A673 (cell line): Measurements from ENCODE around the gene BEND5. TPM values are rescaled to one million over a fixed set of nuclear protein-coding genes. Genes with fewer than 3 reads are reported as not detected.

Experiments used
- BruUV-seq: library from RNA; stranded (reverse); fragments of 400-500 nt; replicated peaks from 2 replicates; lab custom pipeline; 2021; lab: Mats Ljungman, UMichigan
- CTCF ChIA-PET: fragments of 300-600 bp; sonication (Branson Sonifier 250); formaldehyde crosslinking; loops from one replicate; lab custom pipeline; 2022; ENCODE audit warnings: antibody characterized with exemption; lab: Charles Lee
- POLR2A ChIA-PET: fragments of 300-600 bp; sonication (Branson Sonifier 250); formaldehyde crosslinking; loops from one replicate; lab custom pipeline; 2022; ENCODE audit warnings: antibody characterized with exemption; ENCODE audit not compliant: low non-redundant PET; lab: Charles Lee
- DNase-seq: peaks from one replicate; pipeline ENCODE4 v3.0.0-alpha.2; 2015; ENCODE audit warnings: low spot score
- H3K27ac ChIP-seq: fragments of 200-600 bp; sonication (generic); 2 replicates; pipeline ENCODE4 v1.5.1; 2016; ENCODE audit warnings: mixed run types, low read depth, mild to moderate bottlenecking, mixed read lengths, antibody characterized with exemption, low read length; ENCODE audit not compliant: poor library complexity, severe bottlenecking
- H3K27me3 ChIP-seq: fragments of 200-600 bp; sonication (generic); replicated peaks from 2 replicates; pipeline ENCODE4 v1.6.1; 2017; ENCODE audit warnings: mixed run types, low read depth, mild to moderate bottlenecking, mixed read lengths, antibody characterized with exemption, low read length; ENCODE audit not compliant: insufficient read depth, poor library complexity
- H3K36me3 ChIP-seq: fragments of 200-600 bp; sonication (generic); 2 replicates; pipeline ENCODE4 v1.6.1; 2016; ENCODE audit warnings: mixed run types, mild to moderate bottlenecking, mixed read lengths, antibody characterized with exemption, low read length; ENCODE audit not compliant: insufficient read depth, poor library complexity, severe bottlenecking
- H3K4me1 ChIP-seq: fragments of 200-600 bp; sonication (generic); 2 replicates; pipeline ENCODE4 v1.6.1; 2017; ENCODE audit warnings: mixed run types, mild to moderate bottlenecking, mixed read lengths, antibody characterized with exemption, low read length; ENCODE audit not compliant: insufficient read depth, poor library complexity, severe bottlenecking
- H3K4me3 ChIP-seq: fragments of 200-600 bp; sonication (generic); 2 replicates; pipeline ENCODE4 v1.5.1; 2016; ENCODE audit warnings: low read depth, mixed run types, mild to moderate bottlenecking, mixed read lengths, low read length; ENCODE audit not compliant: poor library complexity, severe bottlenecking
- H3K9me3 ChIP-seq: fragments of 200-600 bp; sonication (generic); 2 replicates; pipeline ENCODE4 v1.6.1; 2016; ENCODE audit warnings: mixed run types, low read depth, mild to moderate bottlenecking, mixed read lengths, antibody characterized with exemption, low read length; ENCODE audit not compliant: poor library complexity, severe bottlenecking
- CTCF ChIP-seq: fragments of 300-800, 200-600 bp; sonication (generic); conservative IDR thresholded peaks from 2 replicates; pipeline ENCODE4 v1.5.1; 2017; ENCODE audit warnings: low read depth, mild to moderate bottlenecking, antibody characterized with exemption, low read length, moderate library complexity, mixed read lengths
- EZH2 ChIP-seq: fragments of 200-600 bp; sonication (generic); IDR thresholded peaks from 2 replicates; pipeline ENCODE4 v1.6.1; 2017; ENCODE audit warnings: borderline replicate concordance, low read depth, mild to moderate bottlenecking, mixed read lengths, antibody characterized with exemption, low read length; ENCODE audit not compliant: poor library complexity, severe bottlenecking
- intact Hi-C: fragments of 100-400 bp; cut with micrococcal nuclease; formaldehyde crosslinking; loops from one replicate; pipeline ENCODE4 v1.10.0; 2022; ENCODE audit not compliant: unreplicated experiment
- total RNA-seq: library from RNA; stranded (reverse); gene quantifications from 2 replicates; pipeline ENCODE4 v1.2.3, GENCODE V29; 2021

BEND5 gene
- total RNA-seq, 1 experiment from 2014 or later: 6.2 TPM

GRCh38 chr1:48817505-48818114, 40.9 kb upstream of the BEND5 start:
- no TSS peak for BruUV-seq
- POLR2A ChIA-PET: no interaction called here
- CTCF ChIA-PET: interaction anchor here (0.6 to 1.3 kb wide), 3 partner anchors 141 to 287 kb away, joined by 3 to 25 read pairs (median 8); no protein-coding TSS in a partner anchor

GRCh38 chr1:48810740-48811139, 34.0 kb upstream of the BEND5 start:
- Histone ChIP-seq H3K27me3 (no peaks in the 10 kb centered on the region), H3K36me3 (no peaks in the 10 kb centered on the region), H3K27ac (no peak overlapping the region), H3K9me3 (no peaks in the 10 kb centered on the region), H3K4me1 (no peaks in the 10 kb centered on the region), H3K4me3 (no peak overlapping the region)
- POLR2A ChIA-PET: no interaction called here
- intact Hi-C loops: no loop called here
- BruUV-seq: no TSS peak
- TF ChIP-seq CTCF (no peak), EZH2 (no peak)
- CTCF ChIA-PET: interaction anchor here (0.6 kb wide), 1 partner anchor 42 kb away, joined by 6 read pairs; no protein-coding TSS in a partner anchor
- no peak for DNase-seq

More at GRCh38 chr1:48817505-48818114, 40.9 kb upstream of the BEND5 start:
- TF ChIP-seq EZH2 (no peak), CTCF (peak; percentile 80)
- Histone ChIP-seq H3K36me3 (no peaks in the 10 kb centered on the region), H3K27ac (no peak overlapping the region), H3K9me3 (no peaks in the 10 kb centered on the region), H3K27me3 (no peaks in the 10 kb centered on the region), H3K4me3 (no peak overlapping the region), H3K4me1 (no peaks in the 10 kb centered on the region)
- peak; percentile 53 for DNase-seq
- intact Hi-C loops: loop anchor here (1.0 to 5.0 kb wide), 2 partner anchors 140 to 245 kb away; no protein-coding TSS in a partner anchor

GRCh38 chr1:48808496-48808895, 31.8 kb upstream of the BEND5 start:
- no peak for DNase-seq
- intact Hi-C loops: no loop called here
- BruUV-seq: no TSS peak
- TF ChIP-seq CTCF: no peak
- TF ChIP-seq EZH2: no peak
- no peaks in the 10 kb centered on the region for H3K27me3 ChIP-seq
- H3K4me1 ChIP-seq: no peaks in the 10 kb centered on the region
- H3K9me3 ChIP-seq: no peaks in the 10 kb centered on the region
- ChIA-PET CTCF (no interaction called here), POLR2A (no interaction called here)
- no peak overlapping the region for H3K27ac ChIP-seq
- no peaks in the 10 kb centered on the region for H3K36me3 ChIP-seq
- H3K4me3 ChIP-seq: no peak overlapping the region
